A549 treated with DMSO at 1 μM for 4 hours (cell line): ENCODE measurements around the gene SLC34A2. TPM values are rescaled to one million over a fixed set of nuclear protein-coding genes. Genes with fewer than 3 reads are reported as not detected.

Experiments
- total RNA-seq: library from RNA; stranded (reverse); fragments of 200-300 nt; extraction: Qiagen RNA extraction; gene quantifications from 5 replicates; pipeline ENCODE4 v1.2.3, GENCODE V29; 2022; ENCODE audit warnings: low read depth

Gene SLC34A2, protein sequence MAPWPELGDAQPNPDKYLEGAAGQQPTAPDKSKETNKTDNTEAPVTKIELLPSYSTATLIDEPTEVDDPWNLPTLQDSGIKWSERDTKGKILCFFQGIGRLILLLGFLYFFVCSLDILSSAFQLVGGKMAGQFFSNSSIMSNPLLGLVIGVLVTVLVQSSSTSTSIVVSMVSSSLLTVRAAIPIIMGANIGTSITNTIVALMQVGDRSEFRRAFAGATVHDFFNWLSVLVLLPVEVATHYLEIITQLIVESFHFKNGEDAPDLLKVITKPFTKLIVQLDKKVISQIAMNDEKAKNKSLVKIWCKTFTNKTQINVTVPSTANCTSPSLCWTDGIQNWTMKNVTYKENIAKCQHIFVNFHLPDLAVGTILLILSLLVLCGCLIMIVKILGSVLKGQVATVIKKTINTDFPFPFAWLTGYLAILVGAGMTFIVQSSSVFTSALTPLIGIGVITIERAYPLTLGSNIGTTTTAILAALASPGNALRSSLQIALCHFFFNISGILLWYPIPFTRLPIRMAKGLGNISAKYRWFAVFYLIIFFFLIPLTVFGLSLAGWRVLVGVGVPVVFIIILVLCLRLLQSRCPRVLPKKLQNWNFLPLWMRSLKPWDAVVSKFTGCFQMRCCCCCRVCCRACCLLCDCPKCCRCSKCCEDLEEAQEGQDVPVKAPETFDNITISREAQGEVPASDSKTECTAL
- total RNA-seq, result 0.02 to 0.03 TPM in 2 of 5 replicates, not detected in the others

DNA sequence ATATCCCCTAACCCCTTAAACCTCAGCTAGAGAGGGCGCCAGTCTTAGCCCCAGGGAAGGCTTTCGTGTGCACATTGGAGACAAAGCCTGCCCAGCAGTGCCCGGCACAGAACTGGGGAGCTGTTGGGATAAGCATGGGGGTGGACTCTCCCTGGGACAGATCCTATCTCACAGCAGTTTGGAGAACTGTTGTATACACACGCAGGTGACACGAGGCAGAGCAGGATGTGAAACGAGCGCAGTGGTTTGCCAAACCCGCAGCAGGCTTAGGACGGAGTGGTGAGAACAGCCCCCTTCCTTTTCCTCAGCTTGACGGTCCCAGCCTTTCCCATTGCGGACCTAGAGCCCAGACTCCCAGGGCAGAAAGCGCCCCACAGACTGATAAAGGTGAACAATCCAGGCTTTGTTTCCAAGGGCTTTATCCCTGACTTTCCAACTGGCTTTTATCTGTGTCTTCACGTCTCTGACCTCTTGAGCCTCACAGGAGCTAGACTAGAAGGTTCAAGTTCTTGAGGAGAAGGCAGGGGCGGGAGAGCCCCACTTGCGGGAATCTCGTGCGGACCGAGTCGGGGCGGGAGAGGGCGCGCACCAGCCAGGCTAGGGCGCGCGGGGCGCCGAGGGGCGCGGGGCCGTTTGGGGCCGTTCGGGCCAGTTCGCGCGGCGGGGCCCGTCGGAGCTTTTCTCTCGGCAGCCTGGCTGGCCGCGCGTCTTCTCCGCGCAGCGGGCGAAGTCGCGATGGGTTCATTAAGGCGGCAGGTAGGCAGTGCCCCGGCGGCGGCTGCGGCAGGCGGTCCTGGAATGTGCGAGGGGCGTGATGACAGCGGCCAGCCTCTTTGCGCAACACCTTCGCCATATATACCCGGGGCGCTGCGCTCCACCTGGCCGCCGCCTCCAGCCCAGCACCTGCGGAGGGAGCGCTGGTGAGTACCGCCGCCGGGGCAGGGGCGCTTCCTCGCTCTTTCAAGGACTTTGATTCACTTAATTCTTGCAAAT is at the start of gene SLC34A2:
Gene SLC34A2 (plus strand): TSS at position 881 of the 993 bp plus-strand sequence. CDS start 6,650 bp downstream, outside the sequence.

Other genes with a start within 250 kb of the SLC34A2 start
- gene SEL1L3, start 207.1 kb downstream of the SLC34A2 start, total RNA-seq, result 24.2 to 29.0 TPM (median 25.4 TPM) in 5 replicates